GM12872 (cell line): ENCODE results near the gene TFAM.

Experiments used
- CTCF ChIP-seq: IDR thresholded peaks from 3 replicates; pipeline ENCODE4 v1.5.1; 2011; ENCODE audit warnings: low read depth, mild to moderate bottlenecking, low read length, moderate library complexity; ENCODE audit not compliant: insufficient read depth

The TFAM gene

DNA sequence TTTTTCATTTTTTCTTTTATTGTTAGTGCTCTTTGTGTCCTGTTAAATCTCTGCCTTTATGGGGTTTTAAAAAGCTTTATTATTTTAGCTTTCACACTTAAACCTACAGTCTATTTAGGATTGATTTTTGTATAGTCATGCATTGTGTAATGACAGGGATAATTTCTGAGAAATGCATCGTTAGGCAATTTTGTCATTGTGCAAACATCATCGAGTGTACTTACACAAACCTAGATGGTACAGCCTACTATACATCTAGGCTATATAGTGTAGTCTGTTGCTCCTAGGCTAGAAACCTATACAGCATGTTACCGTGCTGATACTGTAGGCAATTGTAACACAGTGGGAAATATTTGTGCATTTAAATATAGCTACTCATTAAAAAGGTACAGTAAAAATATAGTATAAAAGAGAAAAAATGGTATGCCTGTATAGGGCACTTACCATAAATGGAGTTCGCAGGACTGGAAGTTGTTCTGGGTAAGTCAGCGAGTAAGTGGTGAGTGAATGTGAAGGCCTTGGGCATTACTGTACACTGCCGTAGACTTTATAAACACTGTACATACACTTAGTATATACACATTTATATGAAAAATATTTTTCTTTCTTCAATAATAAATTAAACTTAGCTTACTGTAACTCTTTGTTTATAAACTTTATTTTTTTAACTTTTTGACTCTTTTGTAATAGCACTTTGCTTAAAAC lies 34.4 kb upstream of the TFAM start:
- TF ChIP-seq CTCF, result no peak

DNA sequence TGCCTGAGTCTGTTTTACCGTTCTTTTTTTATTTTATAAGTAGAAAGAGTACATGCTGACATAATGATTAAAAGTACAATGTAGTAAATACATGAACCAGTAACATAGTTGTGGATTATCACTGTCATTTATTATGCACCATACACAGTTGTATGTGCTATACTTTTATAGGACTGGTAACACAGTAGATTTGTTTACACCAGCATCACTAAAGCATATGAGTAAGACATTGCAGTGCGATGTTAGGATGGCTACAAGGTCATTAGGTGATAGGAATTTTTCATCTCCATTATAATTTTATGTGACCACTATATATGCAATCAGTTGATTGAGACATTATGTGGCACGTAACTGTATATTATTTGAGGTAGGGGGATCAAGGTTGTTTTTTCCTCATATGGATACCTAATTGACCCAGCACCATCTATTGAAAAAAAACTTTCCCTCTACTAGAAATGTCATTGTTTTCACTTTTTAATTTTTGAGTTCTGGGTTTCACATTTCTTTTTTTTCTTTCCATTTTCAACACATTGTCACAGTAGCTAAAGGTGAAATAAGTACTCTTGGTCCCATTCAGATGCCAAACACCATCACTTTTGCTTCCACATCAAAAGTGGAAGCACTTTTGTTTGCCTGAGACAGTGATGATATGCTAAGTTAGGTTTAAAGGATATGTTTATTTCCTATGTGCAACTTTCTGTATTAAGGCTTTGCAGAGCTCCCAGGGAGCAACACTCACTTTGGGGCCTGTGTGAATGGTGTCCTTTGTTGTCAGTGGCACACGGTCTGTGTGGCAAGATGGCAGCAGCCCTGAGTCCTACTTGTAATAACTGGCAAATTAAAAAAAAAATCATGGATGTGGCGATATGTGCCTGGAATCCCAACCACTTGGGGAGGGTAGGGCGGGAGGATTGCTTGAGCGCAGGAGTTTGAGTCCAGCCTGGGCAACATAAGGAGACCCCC lies 33.3 kb upstream of the TFAM start:
- no peak for TF ChIP-seq CTCF

- TF ChIP-seq CTCF, result no peak
Measured at GRCh38 chr10:58352956-58353610, 32.1 kb upstream of the TFAM start.

DNA sequence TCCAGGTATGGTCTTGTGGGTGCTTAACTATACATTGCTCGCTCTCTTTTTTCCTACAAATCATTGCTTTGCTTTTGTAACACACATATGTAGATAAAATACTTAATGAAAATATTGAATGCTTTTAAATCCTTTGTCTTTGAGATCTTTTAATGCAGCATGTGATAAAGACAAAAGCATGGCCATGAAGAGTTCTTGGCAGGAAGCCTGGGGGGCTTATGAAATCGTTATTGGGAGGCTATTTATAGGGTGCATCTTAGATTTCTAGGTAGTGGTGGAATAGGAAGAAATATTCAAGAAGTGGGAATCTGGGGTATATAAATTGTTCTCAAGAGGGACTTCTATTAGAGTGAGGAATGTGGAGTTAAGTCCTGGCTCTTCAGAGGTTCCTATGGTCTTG lies 28.5 kb upstream of the TFAM start:
- TF ChIP-seq CTCF, result no peak

GRCh38 chr10:58358314-58358933 lies 26.8 kb upstream of the TFAM start:
- no peak for TF ChIP-seq CTCF

GRCh38 chr10:58358947-58359346 lies 26.3 kb upstream of the TFAM start:
- no peak for TF ChIP-seq CTCF

DNA sequence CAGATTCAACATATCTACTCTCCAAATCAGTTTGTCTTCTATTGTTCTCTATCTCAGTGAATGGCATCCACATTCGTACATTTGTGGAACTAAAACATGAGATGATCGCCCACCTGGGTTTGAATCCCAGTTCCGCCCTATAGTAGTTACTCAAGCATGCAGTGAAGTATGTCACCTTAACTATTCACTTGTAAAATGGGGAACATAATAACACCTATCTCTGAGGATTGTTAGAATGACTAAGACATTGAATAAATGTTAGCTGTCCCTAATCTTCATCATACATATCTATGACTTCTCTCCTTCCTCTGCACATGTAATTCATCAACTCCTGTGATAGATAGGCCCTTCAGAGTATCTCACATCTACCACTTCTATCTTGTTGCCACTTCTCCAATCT lies 25.7 kb upstream of the TFAM start:
- no peak for TF ChIP-seq CTCF
